GM18861 (cell line): ENCODE data around the gene NELFE.

Experiments
- ATAC-seq: cut with Tn5 transposase; IDR thresholded peaks from one replicate; pipeline ENCODE4 v1.9.1; 2021; ENCODE audit not compliant: unreplicated experiment

The NELFE gene

DNA sequence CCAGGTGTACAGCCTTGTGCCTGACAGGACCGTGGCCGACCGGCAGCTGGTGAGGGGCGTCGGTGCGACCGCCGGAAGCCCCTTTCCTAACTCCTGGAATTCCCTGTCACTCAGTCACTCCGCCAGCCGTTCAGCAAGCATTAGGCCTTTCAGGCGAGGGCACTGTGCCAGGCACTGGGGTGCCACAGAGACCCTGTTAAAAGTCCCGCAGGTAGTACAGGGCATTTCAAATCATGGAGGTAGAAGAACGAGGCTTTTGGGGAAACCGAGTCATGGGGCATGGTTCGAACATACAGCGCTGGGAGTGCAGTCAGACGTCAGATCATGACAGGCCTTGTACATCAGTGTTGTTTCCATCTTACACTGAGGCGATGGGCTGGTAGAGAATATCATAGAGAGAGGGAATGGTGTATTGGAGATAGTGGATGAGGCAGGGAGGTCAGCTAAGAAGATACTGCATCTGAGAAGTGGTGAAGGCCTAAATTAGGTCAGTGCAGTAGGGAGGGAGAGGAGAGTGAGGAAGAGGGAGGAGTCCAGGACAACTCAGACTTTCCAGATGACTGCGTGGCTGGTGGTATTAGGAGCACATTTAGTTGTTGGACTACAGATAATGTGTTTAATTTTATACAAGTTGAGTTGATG, 14.1 kb upstream of the NELFE start:
- ATAC-seq, result no peak

- peak; percentile 76 for ATAC-seq
Observed at GRCh38 chr6:31971993-31972708, 13.4 kb upstream of the NELFE start, which contains the start of gene DXO. Gene DXO (minus strand): TSS chr6:31972138. CDS start chr6:31971675, 463 bp downstream.

GRCh38 chr6:31971279-31971992, 12.7 kb upstream of the NELFE start:
- ATAC-seq, result no peak

DNA sequence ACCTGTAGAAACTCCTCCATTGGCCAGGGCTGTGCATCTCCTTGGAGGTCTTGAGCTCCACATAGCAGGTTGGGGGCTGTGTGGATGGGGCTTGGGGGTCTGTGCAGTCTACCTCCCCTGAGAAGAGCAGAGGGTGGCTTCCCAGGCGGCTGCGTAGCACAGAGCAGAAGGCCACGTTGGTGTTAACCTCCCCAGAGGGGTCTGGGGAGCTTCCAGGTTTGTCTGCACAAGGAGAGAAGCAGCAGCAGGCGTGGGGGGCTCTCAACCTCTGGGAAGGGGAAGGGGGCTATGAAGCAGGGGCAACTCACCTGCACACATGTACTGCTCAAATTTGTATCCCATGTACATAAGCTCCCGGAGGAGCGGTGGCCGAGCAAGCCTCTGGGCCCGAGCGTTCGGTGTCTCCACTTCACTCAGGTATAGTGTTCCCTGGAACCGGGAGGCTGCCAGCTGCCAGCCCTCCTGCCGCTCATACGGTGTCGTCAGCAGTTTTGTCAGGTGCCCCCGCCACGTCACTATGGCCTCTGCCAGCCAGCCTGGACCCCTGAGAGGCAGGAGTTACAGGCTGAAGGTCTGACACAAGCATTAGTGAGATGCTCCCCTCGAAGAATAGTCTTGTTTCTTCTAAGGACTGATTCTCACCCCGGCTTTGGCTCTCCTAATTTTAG, 12.0 kb upstream of the NELFE start:
- ATAC-seq, result no peak

GRCh38 chr6:31969712-31970603, 11.2 kb upstream of the NELFE start:
- ATAC-seq, result no peak

GRCh38 chr6:31968791-31969711, 10.3 kb upstream of the NELFE start:
- ATAC-seq, result no peak

GRCh38 chr6:31968326-31968725, 9.6 kb upstream of the NELFE start:
- ATAC-seq, result no peak

DNA sequence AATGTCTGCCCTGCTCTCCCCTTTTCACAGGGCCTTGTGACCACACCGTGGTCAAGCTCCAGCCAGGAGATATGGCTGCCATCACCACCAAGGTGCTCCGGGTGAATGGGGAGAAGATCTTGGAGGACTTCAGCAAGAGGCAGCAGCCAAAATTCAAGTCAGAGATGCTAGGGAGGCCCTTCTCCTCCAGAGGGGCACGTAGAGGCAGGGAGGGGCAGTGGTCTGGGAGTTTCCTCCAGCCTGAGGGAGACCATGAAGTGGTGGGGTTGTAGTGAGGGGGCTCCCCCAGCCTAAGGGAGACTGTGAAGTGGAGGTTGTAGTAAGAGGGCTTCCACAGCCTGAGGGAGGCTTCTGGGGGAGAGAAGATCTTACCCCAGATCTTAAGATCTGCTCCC, 9.2 kb upstream of the NELFE start:
- no peak for ATAC-seq

DNA sequence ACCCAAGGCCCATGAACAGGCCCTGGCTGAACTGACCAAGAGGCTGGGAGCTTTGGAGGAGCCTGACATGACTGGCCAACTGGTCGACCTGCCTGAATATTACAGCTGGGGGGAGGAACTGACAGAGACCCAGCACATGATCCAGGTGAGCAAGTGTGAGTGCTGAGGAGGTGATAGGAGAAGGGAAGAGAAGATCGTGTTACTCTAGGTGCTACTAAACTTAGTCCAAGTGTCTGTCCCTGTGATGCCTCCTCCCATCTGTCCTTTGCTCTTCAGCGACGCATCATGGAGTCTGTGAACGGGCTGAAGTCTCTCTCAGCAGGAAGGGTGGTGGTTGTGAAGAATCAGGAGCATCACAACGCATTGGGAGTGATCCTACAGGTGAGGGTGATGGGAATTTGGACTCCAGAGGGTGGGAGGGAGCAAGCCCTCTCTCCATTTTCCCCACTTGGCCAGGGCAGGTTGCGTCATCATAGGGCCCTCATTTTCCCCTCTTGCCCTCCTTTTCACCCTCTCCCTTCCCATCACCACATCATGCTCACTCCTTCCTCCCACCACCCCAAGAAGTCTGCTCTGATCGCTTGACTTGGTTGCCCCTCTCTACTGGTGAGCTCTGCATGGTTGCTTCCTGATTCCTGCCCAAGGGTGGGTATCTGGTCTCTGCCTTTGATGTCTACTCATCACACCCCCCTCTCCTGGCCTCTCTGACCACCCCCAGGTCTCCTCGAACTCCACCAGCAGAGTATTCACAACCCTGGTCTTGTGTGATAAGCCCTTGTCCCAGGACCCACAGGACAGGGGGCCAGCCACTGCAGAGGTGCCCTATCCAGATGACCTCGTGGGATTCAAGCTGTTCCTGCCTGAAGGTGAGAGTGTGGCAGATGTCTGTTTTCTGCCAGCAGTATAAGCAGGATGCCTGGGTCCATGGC, 8.5 kb upstream of the NELFE start:
- no peak for ATAC-seq

- no peak for ATAC-seq
Observed at GRCh38 chr6:31966506-31966905, 7.7 kb upstream of the NELFE start.

GRCh38 chr6:31965700-31966099, 6.9 kb upstream of the NELFE start:
- ATAC-seq, result no peak

- no peak for ATAC-seq
Observed at GRCh38 chr6:31963921-31964320, 5.2 kb upstream of the NELFE start.

GRCh38 chr6:31961616-31962015, 2.8 kb upstream of the NELFE start:
- no peak for ATAC-seq

DNA sequence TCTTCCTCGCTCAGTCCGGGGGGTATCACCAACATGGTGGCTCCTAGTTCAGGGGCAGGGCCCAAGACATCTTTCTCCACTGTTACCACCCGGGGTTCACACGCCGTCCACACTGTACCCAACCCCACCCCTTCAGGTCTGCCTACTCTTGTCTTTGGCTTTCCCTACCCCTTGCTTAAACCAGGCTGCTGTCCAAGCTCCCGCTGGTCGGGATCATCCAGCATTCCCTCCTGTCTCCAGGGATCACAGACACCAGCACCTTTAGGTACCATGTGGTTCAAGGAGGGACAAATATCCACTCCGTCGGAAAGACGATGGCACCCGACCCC, 395 bp downstream of the NELFE start:
- ATAC-seq, result no peak

DNA sequence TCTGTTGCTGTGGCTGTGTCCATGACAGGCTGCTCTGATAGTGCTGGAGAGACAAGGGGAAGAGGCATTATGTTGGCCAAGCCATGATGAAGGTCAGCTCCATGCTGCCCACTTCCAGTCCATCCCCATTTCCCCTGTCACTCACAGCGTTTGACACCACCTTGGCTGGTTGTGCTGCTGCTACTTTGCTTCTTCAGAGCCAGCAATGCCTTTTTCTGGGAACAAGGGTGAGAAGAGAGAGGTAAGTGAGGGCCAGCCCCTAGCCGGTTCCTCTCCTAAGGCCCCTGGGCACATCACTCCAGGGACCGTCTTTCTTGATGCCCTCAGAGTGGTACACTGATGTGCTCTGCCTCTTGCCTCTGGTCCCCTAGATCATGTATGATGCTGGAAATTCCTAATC, 2.0 kb downstream of the NELFE start:
- ATAC-seq, result no peak

- ATAC-seq, result no peak
Observed at GRCh38 chr6:31954511-31954910, 4.3 kb downstream of the NELFE start.

DNA sequence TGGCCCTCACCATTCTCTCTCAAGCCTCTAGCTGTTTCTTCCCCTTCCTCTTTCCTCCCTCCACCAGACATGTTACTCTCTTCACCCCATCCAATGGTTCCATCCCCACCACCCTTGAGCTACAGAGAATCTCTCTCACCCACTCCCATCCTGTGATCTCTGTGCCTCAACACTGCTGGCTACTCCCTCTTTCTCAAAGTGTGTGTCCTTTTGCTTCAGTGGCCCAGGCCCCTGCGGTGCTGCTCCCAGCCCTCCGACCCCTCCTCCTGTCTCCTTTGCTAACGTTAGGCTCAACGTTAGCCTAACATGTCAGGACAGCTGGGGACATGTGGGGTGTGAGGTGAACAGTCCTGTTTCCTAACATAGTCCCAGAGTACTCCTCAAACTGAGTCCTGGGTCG, 5.9 kb downstream of the NELFE start:
- no peak for ATAC-seq

- no peak for ATAC-seq
Observed at GRCh38 chr6:31952140-31952805, 6.5 kb downstream of the NELFE start.
